Fibroblast of the aortic adventitia (primary cell): ENCODE measurements around the gene CEP152. TPM values are rescaled to one million over a fixed set of nuclear protein-coding genes. Genes with fewer than 3 reads are reported as not detected.

Experiments used
- total RNA-seq: library from RNA; depleted of rRNA; stranded (reverse); fragments of >200 nt; gene quantifications from 2 replicates; pipeline ENCODE4 v1.2.3, GENCODE V29; 2012; ENCODE audit warnings: low replicate concordance

CEP152 gene
- total RNA-seq, 1 donor = 14.4 TPM

Other genes starting within 250 kb of the CEP152 start
- gene FBN1, start 165.4 kb downstream of the CEP152 start, total RNA-seq = 984 and 4,431 TPM in 2 replicates
- gene EID1, start 67.1 kb upstream of the CEP152 start, total RNA-seq = 253 and 674 TPM in 2 replicates
- gene SHC4, start 152.8 kb upstream of the CEP152 start, total RNA-seq = 1.8 and 2.2 TPM in 2 replicates
- gene SECISBP2L, start 235.4 kb upstream of the CEP152 start, total RNA-seq = 45.7 and 48.9 TPM in 2 replicates